ENCODE results near the gene PYGO1.

Gene PYGO1

DNA sequence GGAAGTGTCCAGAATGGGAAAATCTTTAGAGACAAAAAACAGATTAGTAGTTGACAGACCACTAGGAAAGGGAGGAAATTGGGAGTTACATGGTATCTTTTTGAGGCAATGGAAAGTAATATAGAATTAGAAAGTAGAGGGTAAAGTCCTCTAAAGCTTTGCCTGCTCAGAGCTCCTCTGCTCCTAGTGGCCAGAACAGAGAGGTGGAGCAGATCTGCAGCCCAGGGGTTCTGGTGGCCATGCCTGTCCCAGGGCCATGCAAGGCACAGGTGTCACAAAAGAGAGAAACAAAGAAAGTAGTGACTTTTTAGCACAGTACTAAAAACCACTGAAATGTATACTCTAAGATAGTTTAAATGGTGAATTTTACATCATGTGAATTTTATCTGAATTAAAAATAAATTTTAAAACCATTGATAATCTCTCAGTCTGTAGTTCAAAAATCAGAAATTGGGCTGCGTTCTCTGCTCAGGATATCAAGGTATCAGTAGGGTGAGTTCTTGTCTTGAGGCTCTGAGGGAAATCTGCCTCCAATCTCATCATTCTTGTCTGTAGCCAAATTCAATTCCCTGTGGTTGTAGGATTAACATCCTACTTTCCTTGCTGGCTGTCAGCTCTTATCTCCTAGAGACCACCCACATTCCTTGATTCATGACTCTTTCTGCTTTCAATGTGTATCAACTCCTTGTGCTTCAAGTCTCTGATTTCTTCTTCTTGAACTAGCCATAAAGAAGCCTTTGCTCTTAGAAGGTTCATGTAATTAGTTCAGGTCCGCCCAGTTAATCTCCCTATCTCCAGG lies 23.6 kb downstream of the PYGO1 start:
- no peak for DNase-seq (ENCODE audit: low spot score)

DNA sequence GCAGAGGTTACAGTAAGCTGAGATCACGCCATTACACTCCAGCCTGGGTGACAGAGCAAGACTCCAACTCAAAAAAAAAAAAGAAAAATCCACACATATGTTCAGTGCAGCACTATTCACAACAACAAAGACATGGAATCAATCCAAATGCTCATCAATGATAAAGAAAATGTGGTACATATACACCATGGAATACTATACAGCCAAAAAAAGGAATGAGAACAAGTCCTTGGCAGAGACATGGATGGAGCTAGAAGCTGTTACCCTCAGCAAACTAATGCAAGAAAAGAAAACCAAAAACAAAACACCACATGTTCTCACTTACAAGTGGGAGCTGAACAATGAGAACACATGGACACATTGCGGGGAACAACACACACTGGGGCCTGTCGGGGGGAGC lies 25.5 kb downstream of the PYGO1 start:
- DNase-seq (ENCODE audit: low spot score): no peak

DNA sequence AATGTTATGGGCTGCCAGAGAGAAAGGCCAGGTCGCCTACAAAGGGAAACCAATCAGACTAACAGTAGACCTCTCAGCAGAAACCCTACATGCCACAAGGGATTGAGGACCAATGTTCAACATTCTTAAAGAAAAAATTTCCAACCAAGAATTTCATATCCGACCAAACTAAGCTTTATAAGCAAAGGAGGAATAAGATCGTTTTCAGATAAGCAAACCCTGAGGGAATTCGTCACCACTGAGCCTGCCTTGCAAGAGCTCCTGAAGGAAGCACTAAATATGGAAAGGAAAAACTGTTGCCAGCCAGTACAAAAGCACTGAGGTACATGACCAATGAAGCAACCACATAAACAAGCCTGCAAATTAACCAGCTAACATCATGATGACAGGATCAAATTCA lies 33.1 kb downstream of the PYGO1 start:
- no peak for DNase-seq (ENCODE audit: low spot score)

- peak; percentile 13 for DNase-seq (ENCODE audit: low spot score)
Observed at GRCh38 chr15:55552926-55553325, 35.2 kb downstream of the PYGO1 start.

DNA sequence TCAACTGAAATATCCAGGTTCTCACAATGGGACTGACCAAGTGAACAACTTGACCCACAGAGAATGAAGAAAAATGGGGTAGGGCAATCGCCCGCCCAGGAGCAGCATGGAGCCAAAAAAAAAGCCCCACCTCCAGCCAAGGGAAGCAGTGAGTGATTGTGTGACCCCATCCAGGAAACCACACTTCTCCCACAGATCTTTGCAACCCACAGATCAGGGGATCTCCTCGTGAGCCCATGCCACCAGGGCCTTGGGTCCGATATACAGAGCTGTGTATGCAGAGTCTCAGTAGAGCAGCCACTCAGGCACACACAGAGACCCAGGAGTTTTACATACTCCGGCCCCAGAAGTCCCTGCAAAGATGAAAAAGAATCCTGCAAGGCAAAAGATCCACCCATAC lies 35.7 kb downstream of the PYGO1 start:
- DNase-seq (ENCODE audit: low spot score): no peak

GRCh38 chr15:55549305-55549704 lies 38.8 kb downstream of the PYGO1 start:
- no peak for DNase-seq (ENCODE audit: low spot score)

DNA sequence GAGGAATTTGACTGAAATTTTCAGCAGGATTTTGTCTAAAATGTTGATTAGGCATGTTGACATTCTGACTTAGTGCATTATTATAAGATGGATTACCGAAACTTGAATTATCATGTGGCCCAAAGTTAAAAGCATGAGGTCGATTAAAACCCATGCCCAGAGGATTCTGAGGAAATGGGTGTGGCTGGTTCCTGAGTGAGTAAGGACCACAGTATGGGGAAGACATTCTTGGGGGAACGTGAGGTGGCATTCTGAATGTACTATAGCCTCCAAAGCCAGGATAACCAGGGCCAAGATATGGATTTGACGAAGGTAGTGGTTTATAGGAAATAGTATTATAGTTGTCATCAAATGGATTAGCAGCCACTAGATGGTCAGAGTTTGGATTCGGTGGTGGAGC lies 41.4 kb downstream of the PYGO1 start:
- DNase-seq (ENCODE audit: low spot score): peak; percentile 26

DNA sequence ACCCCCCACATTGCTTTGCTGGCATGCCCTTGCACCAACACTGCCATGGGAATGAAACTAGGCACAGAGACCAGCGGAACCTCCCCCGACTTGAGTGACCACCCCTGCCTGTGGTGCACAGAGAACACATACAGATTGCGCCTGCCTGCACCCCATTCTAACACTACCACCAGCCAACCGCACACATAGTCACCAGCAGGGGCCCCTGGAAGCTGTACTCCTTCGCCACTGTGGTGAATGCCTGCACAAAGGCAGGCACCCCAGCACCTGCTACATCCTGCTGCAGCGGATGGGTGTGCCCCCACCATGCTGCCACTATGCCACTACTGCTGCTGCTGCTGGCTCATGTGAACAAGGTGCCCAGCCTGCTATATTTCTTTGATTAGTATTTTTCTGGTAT lies 52.7 kb downstream of the PYGO1 start:
- no peak for DNase-seq (ENCODE audit: low spot score)

GRCh38 chr15:55532944-55533343 lies 55.2 kb downstream of the PYGO1 start:
- no peak for DNase-seq (ENCODE audit: low spot score)

DNA sequence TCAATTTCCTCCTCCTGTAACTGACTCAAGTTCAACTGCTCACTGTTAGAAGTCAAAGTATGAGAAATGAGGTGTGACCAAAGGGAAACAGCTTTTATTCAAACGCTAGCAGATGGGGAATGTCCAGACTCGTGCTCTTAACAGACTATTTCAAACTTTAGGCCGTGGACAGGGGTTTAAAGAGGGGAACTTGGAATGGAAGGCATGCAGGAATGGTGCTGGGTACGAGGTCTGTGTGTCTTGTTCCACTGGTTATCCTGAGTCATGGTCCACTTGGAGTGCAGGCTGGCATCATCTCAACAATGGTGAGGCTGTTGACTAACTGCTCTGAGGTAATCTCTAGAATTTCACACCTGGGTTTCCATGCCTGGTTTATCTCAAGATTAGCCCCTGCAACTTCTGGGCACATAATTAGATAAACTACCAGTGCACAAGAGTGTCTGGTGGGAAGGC lies 57.3 kb downstream of the PYGO1 start:
- DNase-seq (ENCODE audit: low spot score): peak; percentile 14

- no peak for DNase-seq (ENCODE audit: low spot score)
Observed at GRCh38 chr15:55528812-55529211, 59.3 kb downstream of the PYGO1 start.

GRCh38 chr15:55527150-55527549 lies 61.0 kb downstream of the PYGO1 start:
- DNase-seq (ENCODE audit: low spot score): no peak

GRCh38 chr15:55526559-55527036 lies 61.5 kb downstream of the PYGO1 start:
- peak; percentile 61 for DNase-seq (ENCODE audit: low spot score)

GRCh38 chr15:55522742-55523450 lies 65.2 kb downstream of the PYGO1 start:
- no peak for DNase-seq (ENCODE audit: low spot score)

DNA sequence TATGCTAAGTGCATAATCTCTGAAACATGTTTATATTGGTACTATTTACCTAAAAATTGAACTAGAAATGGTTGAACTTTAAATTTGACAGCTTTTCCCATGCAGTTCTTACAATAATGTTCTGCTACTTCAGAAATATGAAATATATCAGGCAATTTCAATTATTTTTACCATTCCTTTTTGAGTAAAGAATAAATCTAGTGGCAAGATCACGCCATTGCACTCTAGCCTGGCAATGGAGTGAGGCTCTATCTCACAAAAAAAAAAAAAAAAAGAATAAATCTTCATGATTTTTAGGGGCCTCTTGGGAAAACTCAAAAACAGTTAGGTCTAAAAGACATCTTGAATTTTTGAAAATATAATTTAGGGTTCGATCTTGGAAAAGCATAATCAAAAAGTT lies 69.5 kb downstream of the PYGO1 start:
- DNase-seq (ENCODE audit: low spot score): no peak

- DNase-seq (ENCODE audit: low spot score): no peak
Observed at GRCh38 chr15:55518009-55518408, 70.1 kb downstream of the PYGO1 start.

GRCh38 chr15:55515991-55516776 lies 72.0 kb downstream of the PYGO1 start:
- no peak for DNase-seq (ENCODE audit: low spot score)

GRCh38 chr15:55515491-55515890 lies 72.7 kb downstream of the PYGO1 start:
- DNase-seq (ENCODE audit: low spot score): no peak

DNA sequence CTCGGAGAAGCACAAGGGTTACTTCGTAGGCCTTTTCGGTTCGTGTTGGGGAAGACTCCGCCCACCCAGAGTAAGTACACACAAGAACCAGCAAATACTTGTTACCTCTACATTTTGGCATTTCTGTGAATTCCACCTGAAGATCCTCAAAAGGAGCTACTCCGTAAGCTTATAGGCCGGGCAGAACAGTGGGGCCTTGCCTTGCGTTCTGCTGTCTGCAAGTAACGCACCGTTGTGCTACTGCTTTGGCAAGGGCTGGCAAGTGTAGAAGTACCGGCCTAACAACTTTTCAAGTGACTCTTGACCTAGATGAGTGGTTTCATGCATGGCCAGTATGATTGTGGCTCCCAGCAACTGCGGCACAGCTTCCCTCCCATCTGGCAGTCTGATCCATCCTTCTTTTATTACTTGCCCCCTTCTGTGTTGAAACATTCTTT lies 73.7 kb downstream of the PYGO1 start:
- DNase-seq (ENCODE audit: low spot score): no peak

GRCh38 chr15:55513621-55514413 lies 74.3 kb downstream of the PYGO1 start:
- peak; percentile 45 for DNase-seq (ENCODE audit: low spot score)

DNA sequence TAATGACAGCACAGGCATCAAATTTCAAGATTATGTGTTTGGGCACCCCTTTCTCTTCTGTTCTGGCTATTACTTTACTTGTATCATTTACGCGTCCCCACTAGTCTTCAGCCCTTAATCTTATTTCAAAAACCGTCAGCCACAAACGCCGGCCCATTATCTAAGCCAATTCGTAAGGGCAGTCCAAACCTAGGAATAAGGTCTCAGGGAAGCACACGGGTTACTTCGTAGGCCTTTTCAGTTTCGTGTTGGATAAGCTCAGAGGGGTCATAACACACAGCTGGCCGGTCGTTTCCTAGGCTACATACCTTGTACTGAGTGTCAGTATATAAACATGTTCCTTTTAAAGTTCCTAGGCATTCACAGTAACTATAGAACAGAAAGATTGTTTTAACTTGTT lies 75.0 kb downstream of the PYGO1 start:
- no peak for DNase-seq (ENCODE audit: low spot score)

DNA sequence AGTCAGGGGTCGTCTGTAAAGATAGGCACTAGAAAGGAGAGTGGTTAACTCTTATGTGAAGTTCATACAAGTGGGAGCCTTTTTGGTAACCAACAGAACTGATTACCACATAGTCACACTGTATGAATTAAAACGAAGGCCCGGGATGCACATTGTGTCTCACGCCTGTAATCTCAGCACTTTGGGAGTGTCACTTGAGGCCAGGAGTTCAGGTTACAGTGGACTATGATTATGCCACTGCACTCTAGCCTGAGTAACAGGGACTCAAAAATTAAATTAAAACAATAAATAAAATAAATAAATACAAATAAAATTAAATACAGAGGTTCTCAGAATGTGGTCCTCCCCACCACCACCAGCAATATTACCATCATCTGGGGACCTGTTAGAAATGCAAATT lies 80.6 kb downstream of the PYGO1 start:
- no peak for DNase-seq (ENCODE audit: low spot score)
